Endodermal cell (in vitro differentiated cells): ENCODE results near the gene MEIKIN. TPM values are rescaled to one million over a fixed set of nuclear protein-coding genes. Genes with fewer than 3 reads are reported as not detected.

Experiments
- DNase-seq: peaks from one replicate; pipeline ENCODE4 v3.0.0-alpha.2; 2017
- H3K27ac ChIP-seq: 2 replicates; pipeline ENCODE4 v1.5.1; 2013; ENCODE audit warnings: mild to moderate bottlenecking, low read depth, low read length, moderate library complexity
- H3K27me3 ChIP-seq: 2 replicates; pipeline ENCODE4 v1.6.1; 2013; ENCODE audit warnings: mild to moderate bottlenecking, low read length, moderate library complexity; ENCODE audit not compliant: insufficient read depth, control insufficient read depth, poor library complexity, severe bottlenecking
- H3K36me3 ChIP-seq: 2 replicates; pipeline ENCODE4 v1.7.0; 2013; ENCODE audit warnings: mild to moderate bottlenecking, low read length, moderate library complexity; ENCODE audit not compliant: control insufficient read depth, insufficient read depth
- H3K4me1 ChIP-seq: one replicate; pipeline ENCODE4 v1.7.0; 2013; ENCODE audit warnings: low read length; ENCODE audit not compliant: control insufficient read depth, insufficient read depth
- H3K4me3 ChIP-seq: 2 replicates; pipeline ENCODE4 v1.5.1; 2013; ENCODE audit warnings: mild to moderate bottlenecking, low read length, moderate library complexity
- H3K9ac ChIP-seq: 2 replicates; pipeline ENCODE4 v1.6.1; 2013; ENCODE audit warnings: mild to moderate bottlenecking, low read length, moderate library complexity; ENCODE audit not compliant: poor library complexity, severe bottlenecking; ENCODE audit errors: extremely low read depth
- H3K9me3 ChIP-seq: 2 replicates; pipeline ENCODE4 v1.6.1; 2013; ENCODE audit warnings: mild to moderate bottlenecking, low read length, moderate library complexity; ENCODE audit not compliant: control insufficient read depth
- H3K27ac Mint-ChIP-seq: 2 replicates; pipeline ENCODE4 v1.8.0; 2020; ENCODE audit warnings: mixed read lengths
- H3K27me3 Mint-ChIP-seq: 2 replicates; pipeline ENCODE4 v1.8.0; 2021; ENCODE audit warnings: mild to moderate bottlenecking, mixed read lengths; ENCODE audit not compliant: insufficient read depth
- H3K36me3 Mint-ChIP-seq: 2 replicates; pipeline ENCODE4 v1.8.0; 2020; ENCODE audit warnings: low read depth, mixed read lengths
- H3K4me1 Mint-ChIP-seq: 2 replicates; pipeline ENCODE4 v1.8.0; 2020; ENCODE audit warnings: mixed read lengths
- H3K4me3 Mint-ChIP-seq: 2 replicates; pipeline ENCODE4 v1.8.0; 2020; ENCODE audit warnings: mild to moderate bottlenecking, moderate library complexity, mixed read lengths
- H3K9me3 Mint-ChIP-seq: 2 replicates; pipeline ENCODE4 v1.8.0; 2020; ENCODE audit warnings: mild to moderate bottlenecking, mixed read lengths
- CTCF ChIP-seq: fragments of 200-600 bp; sonication (generic); conservative IDR thresholded peaks from 2 replicates; pipeline ENCODE4 v1.5.0; 2021; ENCODE audit warnings: antibody characterized with exemption, mild to moderate bottlenecking
- WGBS, 2 experiments: methylation state at CpG; one replicate each; pipeline versions ENCODE4 v1.1.5 to v1.1.7; 2013; ENCODE audit warnings: missing lambda C conversion rate in 2 of 2, mixed read lengths in 1 of 2; ENCODE audit not compliant: insufficient coverage in 1 of 2, insufficient read length in 1 of 2; 5-methylcytosine and 5-hydroxymethylcytosine counted together
- total RNA-seq, 2 donors: library from RNA; stranded (reverse); fragmentation: NEBNext Ultra II Directional in 1 of 2; extraction: Animal tissue kit (Norgen Biotek cat#: 25700) in 1 of 2; gene quantifications; 2 replicates in 1 of 2; 3 replicates in 1 of 2; pipeline ENCODE4 v1.2.1, GENCODE V29; 2021

The MEIKIN gene
- total RNA-seq, 2 donors from 2014 or later, result not detected

- H3K27me3 ChIP-seq, result no peaks in the 10 kb centered on the region
- no peaks in the 10 kb centered on the region for H3K9me3 ChIP-seq
- Mint-ChIP-seq H3K4me3 (no peak overlapping the region), H3K27ac (no peak overlapping the region), H3K4me1 (no peaks in the 10 kb centered on the region), H3K9me3 (no peaks in the 10 kb centered on the region), H3K27me3 (no peaks in the 10 kb centered on the region), H3K36me3 (no peaks in the 10 kb centered on the region)
- H3K36me3 ChIP-seq, result no peaks in the 10 kb centered on the region
- TF ChIP-seq CTCF, result no peak
- no peak for DNase-seq
- H3K4me1 ChIP-seq, result no peaks in the 10 kb centered on the region
- H3K9ac ChIP-seq, result no peak overlapping the region
- H3K4me3 ChIP-seq, result no peak overlapping the region
- H3K27ac ChIP-seq, result no peak overlapping the region
- 91 to 98% methylated on average over 6 to 10 of the region's 10 CpGs for WGBS, 2 experiments
Measured at GRCh38 chr5:131857388-131857787, 88.1 kb downstream of the MEIKIN start.

DNA sequence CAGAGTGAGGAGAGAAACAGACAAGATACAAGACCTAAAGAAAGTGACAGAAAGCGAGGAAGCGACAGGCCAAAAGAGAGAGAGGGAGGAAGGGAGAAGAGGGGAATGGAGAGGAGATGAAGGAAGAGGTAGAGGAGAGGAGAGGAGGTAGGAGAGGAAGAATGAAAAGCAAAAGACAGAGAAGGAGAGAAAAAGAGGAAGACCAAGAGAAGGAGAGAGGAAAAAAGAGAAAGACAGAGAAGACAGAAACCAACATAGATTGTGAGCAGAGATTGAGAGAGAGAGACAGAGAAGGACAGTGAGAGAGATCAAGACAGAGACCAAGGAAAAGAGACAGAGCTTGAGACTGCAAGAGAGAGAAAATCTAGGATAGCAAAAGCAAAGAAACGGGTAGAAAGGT is 90.0 kb downstream of the MEIKIN start:
- Histone ChIP-seq H3K9ac (no peak overlapping the region), H3K4me1 (no peaks in the 10 kb centered on the region), H3K27me3 (no peaks in the 10 kb centered on the region), H3K9me3 (no peaks in the 10 kb centered on the region), H3K4me3 (no peak overlapping the region), H3K36me3 (no peaks in the 10 kb centered on the region), H3K27ac (no peak overlapping the region)
- no peak for DNase-seq
- Mint-ChIP-seq H3K4me1 (no peaks in the 10 kb centered on the region), H3K27me3 (no peaks in the 10 kb centered on the region), H3K4me3 (no peak overlapping the region), H3K36me3 (no peaks in the 10 kb centered on the region), H3K9me3 (no peaks in the 10 kb centered on the region), H3K27ac (no peak overlapping the region)
- WGBS, 2 experiments, result 85 to 92% methylated on average over 3 of the region's 3 CpGs
- no peak for TF ChIP-seq CTCF

DNA sequence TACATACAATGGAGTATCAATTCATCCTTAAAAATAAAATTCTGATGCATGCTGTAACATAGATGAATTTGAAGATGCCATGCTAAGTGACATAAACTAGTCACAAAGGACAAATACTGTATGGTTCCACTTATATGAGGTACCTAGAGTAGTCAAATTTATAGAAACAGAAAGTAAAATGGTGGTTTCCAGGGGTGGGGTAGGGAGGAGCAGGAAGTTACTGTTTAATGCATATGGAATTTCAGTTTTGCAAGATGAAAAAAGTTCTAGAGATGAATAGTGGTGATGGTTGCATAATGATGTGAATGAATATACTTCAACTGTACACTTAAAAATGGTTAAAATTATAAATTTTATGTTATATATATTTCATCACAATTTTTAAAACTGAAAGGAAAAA is 91.3 kb downstream of the MEIKIN start:
- H3K9me3 ChIP-seq, result no peaks in the 10 kb centered on the region
- no peak for DNase-seq
- no peaks in the 10 kb centered on the region for H3K27me3 Mint-ChIP-seq
- TF ChIP-seq CTCF, result no peak
- no peaks in the 10 kb centered on the region for H3K4me1 Mint-ChIP-seq
- no peak overlapping the region for H3K9ac ChIP-seq
- no peak overlapping the region for H3K4me3 Mint-ChIP-seq
- no peaks in the 10 kb centered on the region for H3K27me3 ChIP-seq
- no peak overlapping the region for H3K27ac Mint-ChIP-seq
- no peaks in the 10 kb centered on the region for H3K36me3 ChIP-seq
- H3K4me3 ChIP-seq, result no peak overlapping the region
- H3K4me1 ChIP-seq, result no peaks in the 10 kb centered on the region
- H3K9me3 Mint-ChIP-seq, result peaks cover under 1% of the 10 kb centered on the region
- H3K27ac ChIP-seq, result no peak overlapping the region
- H3K36me3 Mint-ChIP-seq, result no peaks in the 10 kb centered on the region
